SK-N-SH (cell line): Measurements from ENCODE around the gene BTAF1.

Source experiments
- EZH2phosphoT487 ChIP-seq: fragments of 200-600 bp; sonication (generic); IDR thresholded peaks from 2 replicates; pipeline ENCODE4 v1.6.1; 2017; ENCODE audit warnings: low read depth, mixed run types, mild to moderate bottlenecking, antibody characterized with exemption, moderate library complexity, borderline replicate concordance
- FOXM1 ChIP-seq: IDR thresholded peaks from 2 replicates; pipeline ENCODE4 v1.4.0; 2012; ENCODE audit warnings: low read depth, mild to moderate bottlenecking
- GATA2 ChIP-seq: sonication (generic); formaldehyde crosslinking; IDR thresholded peaks from 2 replicates; pipeline ENCODE4 v1.5.0; 2020; ENCODE audit warnings: mild to moderate bottlenecking, missing genetic modification reagents
- NRF1 ChIP-seq: IDR thresholded peaks from 2 replicates; pipeline ENCODE4 v1.6.1; 2012; ENCODE audit warnings: low read depth, mild to moderate bottlenecking, low read length
- POLR2AphosphoS5 ChIP-seq: IDR thresholded peaks from 2 replicates; pipeline ENCODE4 v1.6.1; 2012; ENCODE audit warnings: low read depth, low read length
- RAD21 ChIP-seq: IDR thresholded peaks from 2 replicates; pipeline ENCODE4 v1.6.1; 2012; ENCODE audit warnings: mild to moderate bottlenecking, low read length
- SMC3 ChIP-seq: IDR thresholded peaks from 2 replicates; pipeline ENCODE4 v1.6.1; 2012; ENCODE audit warnings: low read depth, low read length, improper control_type of control experiment
- TCF12 ChIP-seq: IDR thresholded peaks from 2 replicates; pipeline ENCODE4 v1.4.0; 2012
- TEAD4 ChIP-seq: IDR thresholded peaks from 2 replicates; pipeline ENCODE4 v1.4.0; 2012; ENCODE audit warnings: mild to moderate bottlenecking, borderline replicate concordance; ENCODE audit not compliant: insufficient read depth
- YY1 ChIP-seq: IDR thresholded peaks from 2 replicates; pipeline ENCODE4 v1.4.0; 2012; ENCODE audit warnings: low read depth, mild to moderate bottlenecking
- TF ChIP-seq, protein P1 (sequence below): fragments of 150-350 bp; IDR thresholded peaks from 2 replicates; pipeline ENCODE4 v1.6.1; 2016; ENCODE audit warnings: mild to moderate bottlenecking, low read depth, low read length
- TF ChIP-seq, protein P2 (sequence below): fragments of 200-600 bp; sonication (generic); IDR thresholded peaks from 2 replicates; pipeline ENCODE4 v1.6.1; 2017; ENCODE audit warnings: antibody characterized with exemption, mild to moderate bottlenecking, moderate library complexity
- TF ChIP-seq, protein P3 (sequence below): IDR thresholded peaks from 2 replicates; pipeline ENCODE4 v1.4.0; 2012; ENCODE audit warnings: low read depth, borderline replicate concordance
- TF ChIP-seq, protein P4 (sequence below): fragments of 150-350 bp; IDR thresholded peaks from 2 replicates; pipeline ENCODE4 v1.6.1; 2017; ENCODE audit warnings: antibody characterized with exemption, low read length, low read depth, borderline replicate concordance

DNA sequence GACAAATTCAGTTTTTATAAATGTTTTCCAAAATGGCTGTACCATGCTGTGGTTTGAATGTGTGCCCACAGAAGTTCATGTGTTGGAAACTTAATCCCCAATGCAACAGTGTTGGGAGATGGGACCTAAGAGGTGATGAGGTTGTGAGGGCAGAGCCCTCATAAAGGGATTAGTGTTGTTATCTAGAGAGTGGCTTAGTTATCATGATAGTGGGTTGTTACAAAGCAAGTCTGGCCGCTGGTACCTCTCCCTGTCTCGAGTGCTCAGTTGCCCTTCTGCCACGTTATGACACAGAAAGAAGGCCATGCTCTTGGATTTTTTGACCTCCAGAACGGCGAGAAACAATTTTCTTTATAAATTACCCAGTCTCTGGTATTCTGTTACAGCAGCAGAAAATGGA, 119.0 kb downstream of the BTAF1 start:
- TF ChIP-seq TEAD4 = no peak
- TF ChIP-seq, protein P1, sequence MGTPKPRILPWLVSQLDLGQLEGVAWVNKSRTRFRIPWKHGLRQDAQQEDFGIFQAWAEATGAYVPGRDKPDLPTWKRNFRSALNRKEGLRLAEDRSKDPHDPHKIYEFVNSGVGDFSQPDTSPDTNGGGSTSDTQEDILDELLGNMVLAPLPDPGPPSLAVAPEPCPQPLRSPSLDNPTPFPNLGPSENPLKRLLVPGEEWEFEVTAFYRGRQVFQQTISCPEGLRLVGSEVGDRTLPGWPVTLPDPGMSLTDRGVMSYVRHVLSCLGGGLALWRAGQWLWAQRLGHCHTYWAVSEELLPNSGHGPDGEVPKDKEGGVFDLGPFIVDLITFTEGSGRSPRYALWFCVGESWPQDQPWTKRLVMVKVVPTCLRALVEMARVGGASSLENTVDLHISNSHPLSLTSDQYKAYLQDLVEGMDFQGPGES = no peak
- TF ChIP-seq, protein P2, sequence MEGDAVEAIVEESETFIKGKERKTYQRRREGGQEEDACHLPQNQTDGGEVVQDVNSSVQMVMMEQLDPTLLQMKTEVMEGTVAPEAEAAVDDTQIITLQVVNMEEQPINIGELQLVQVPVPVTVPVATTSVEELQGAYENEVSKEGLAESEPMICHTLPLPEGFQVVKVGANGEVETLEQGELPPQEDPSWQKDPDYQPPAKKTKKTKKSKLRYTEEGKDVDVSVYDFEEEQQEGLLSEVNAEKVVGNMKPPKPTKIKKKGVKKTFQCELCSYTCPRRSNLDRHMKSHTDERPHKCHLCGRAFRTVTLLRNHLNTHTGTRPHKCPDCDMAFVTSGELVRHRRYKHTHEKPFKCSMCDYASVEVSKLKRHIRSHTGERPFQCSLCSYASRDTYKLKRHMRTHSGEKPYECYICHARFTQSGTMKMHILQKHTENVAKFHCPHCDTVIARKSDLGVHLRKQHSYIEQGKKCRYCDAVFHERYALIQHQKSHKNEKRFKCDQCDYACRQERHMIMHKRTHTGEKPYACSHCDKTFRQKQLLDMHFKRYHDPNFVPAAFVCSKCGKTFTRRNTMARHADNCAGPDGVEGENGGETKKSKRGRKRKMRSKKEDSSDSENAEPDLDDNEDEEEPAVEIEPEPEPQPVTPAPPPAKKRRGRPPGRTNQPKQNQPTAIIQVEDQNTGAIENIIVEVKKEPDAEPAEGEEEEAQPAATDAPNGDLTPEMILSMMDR = no peak
- no peak for TF ChIP-seq NRF1
- TF ChIP-seq POLR2AphosphoS5 = no peak
- no peak for TF ChIP-seq GATA2 (CRISPR knock-in tag)
- TF ChIP-seq FOXM1 = no peak
- TF ChIP-seq, protein P3, sequence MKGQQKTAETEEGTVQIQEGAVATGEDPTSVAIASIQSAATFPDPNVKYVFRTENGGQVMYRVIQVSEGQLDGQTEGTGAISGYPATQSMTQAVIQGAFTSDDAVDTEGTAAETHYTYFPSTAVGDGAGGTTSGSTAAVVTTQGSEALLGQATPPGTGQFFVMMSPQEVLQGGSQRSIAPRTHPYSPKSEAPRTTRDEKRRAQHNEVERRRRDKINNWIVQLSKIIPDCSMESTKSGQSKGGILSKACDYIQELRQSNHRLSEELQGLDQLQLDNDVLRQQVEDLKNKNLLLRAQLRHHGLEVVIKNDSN = no peak
- no peak for TF ChIP-seq TCF12
- TF ChIP-seq RAD21 = no peak
- TF ChIP-seq EZH2phosphoT487 = no peak
- TF ChIP-seq SMC3 = no peak
- no peak for TF ChIP-seq YY1
- TF ChIP-seq, protein P4, sequence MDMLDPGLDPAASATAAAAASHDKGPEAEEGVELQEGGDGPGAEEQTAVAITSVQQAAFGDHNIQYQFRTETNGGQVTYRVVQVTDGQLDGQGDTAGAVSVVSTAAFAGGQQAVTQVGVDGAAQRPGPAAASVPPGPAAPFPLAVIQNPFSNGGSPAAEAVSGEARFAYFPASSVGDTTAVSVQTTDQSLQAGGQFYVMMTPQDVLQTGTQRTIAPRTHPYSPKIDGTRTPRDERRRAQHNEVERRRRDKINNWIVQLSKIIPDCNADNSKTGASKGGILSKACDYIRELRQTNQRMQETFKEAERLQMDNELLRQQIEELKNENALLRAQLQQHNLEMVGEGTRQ = no peak
